Ectodermal cell (in vitro differentiated cells): ENCODE data around the gene B3GAT1.

Source experiments
- H3K27ac ChIP-seq: 2 replicates; pipeline ENCODE4 v1.7.0; 2013; ENCODE audit warnings: mild to moderate bottlenecking, low read depth, low read length; ENCODE audit not compliant: insufficient read depth, poor library complexity, severe bottlenecking
- H3K27me3 ChIP-seq: 2 replicates; pipeline ENCODE4 v1.7.0; 2013; ENCODE audit warnings: mild to moderate bottlenecking, low read length; ENCODE audit not compliant: insufficient read depth, control insufficient read depth, poor library complexity, severe bottlenecking
- H3K36me3 ChIP-seq: one replicate; pipeline ENCODE4 v1.7.0; 2013; ENCODE audit warnings: low read length; ENCODE audit not compliant: control insufficient read depth, insufficient read depth
- H3K4me1 ChIP-seq: one replicate; pipeline ENCODE4 v1.7.0; 2013; ENCODE audit warnings: low read length; ENCODE audit not compliant: control insufficient read depth, insufficient read depth
- H3K4me3 ChIP-seq: 2 replicates; pipeline ENCODE4 v1.7.0; 2013; ENCODE audit warnings: low read depth, low read length, control low read depth; ENCODE audit not compliant: insufficient read depth
- H3K9me3 ChIP-seq: 2 replicates; pipeline ENCODE4 v1.7.0; 2013; ENCODE audit warnings: mild to moderate bottlenecking, low read length, moderate library complexity; ENCODE audit not compliant: control insufficient read depth
- WGBS, 2 experiments: methylation state at CpG; one replicate each; pipeline ENCODE4 v1.1.7; 2013; ENCODE audit warnings: missing lambda C conversion rate in 2 of 2; 5-methylcytosine and 5-hydroxymethylcytosine counted together

B3GAT1 gene

DNA sequence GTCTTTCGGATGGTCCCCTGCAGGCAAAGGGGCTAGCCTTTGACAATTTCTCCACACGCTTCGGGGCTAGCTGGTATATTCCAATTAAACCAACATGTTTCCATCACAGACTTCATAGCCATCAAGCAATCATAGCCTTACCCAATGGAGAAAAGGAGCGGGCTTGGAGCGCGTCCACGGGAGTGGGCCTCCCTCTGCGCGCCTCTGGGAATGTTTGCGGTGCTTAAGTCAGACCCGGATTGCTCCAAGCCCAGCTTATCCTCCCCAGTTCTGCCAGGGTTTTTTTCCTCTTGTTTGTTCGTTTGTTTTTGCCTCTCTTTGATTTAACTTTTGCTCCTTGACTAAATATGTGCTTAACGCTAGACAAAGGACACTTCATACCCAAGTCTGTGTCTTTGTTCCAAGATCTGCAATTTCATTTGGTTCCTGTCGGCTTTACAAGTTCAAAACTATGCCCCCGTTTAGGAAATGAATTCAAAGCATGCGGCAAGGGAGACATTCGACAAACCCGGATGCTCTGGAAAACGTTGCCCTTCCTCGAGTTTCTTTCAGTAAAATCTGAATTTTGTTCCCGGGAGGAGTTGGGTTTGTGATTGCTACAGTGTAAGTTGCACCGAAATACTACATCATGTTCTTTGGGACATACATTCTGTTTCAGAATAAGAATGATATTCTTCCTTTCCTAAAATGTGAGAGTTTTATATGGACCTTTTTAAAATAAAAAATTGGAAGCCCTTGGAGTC, 81.3 kb downstream of the B3GAT1 start:
- peaks cover 60% of the 10 kb centered on the region for H3K27me3 ChIP-seq

More for the DNA sequence above, 81.3 kb downstream of the B3GAT1 start:
- H3K4me1 ChIP-seq: peaks cover 5% of the 10 kb centered on the region
- H3K36me3 ChIP-seq: no peaks in the 10 kb centered on the region
- peak overlapping the region; percentile 31 for H3K4me3 ChIP-seq
- WGBS, 2 experiments: 49 to 50% methylated on average over 22 of the region's 22 CpGs
- H3K27ac ChIP-seq: no peak overlapping the region
- H3K9me3 ChIP-seq: no peaks in the 10 kb centered on the region
